Activated naive CD8-positive, alpha-beta T cell (primary cell): ENCODE measurements around the gene ARHGEF10L.

ENCODE experiments used
- H3K27ac Mint-ChIP-seq: one replicate; pipeline ENCODE4 v1.8.0; 2021; ENCODE audit warnings: mixed read lengths
- H3K27me3 Mint-ChIP-seq: one replicate; pipeline ENCODE4 v1.8.0; 2021; ENCODE audit warnings: mixed read lengths
- H3K36me3 Mint-ChIP-seq: one replicate; pipeline ENCODE4 v1.8.0; 2021; ENCODE audit warnings: mixed read lengths
- H3K4me1 Mint-ChIP-seq: one replicate; pipeline ENCODE4 v1.8.0; 2021; ENCODE audit warnings: low read depth, mixed read lengths
- H3K4me3 Mint-ChIP-seq: one replicate; pipeline ENCODE4 v1.8.0; 2021; ENCODE audit warnings: mild to moderate bottlenecking, mixed read lengths
- H3K9me3 Mint-ChIP-seq: one replicate; pipeline ENCODE4 v1.8.0; 2021; ENCODE audit warnings: low read depth, mixed read lengths

ARHGEF10L gene

GRCh38 chr1:17535300-17535936, 4.1 kb upstream of the ARHGEF10L start:
- H3K4me3 Mint-ChIP-seq = no peak overlapping the region
- H3K4me1 Mint-ChIP-seq = peaks cover 6% of the 10 kb centered on the region
- H3K9me3 Mint-ChIP-seq = no peaks in the 10 kb centered on the region
- H3K27me3 Mint-ChIP-seq = peaks cover 13% of the 10 kb centered on the region
- no peaks in the 10 kb centered on the region for H3K36me3 Mint-ChIP-seq
- H3K27ac Mint-ChIP-seq = no peak overlapping the region

GRCh38 chr1:17538010-17538409, 1.5 kb upstream of the ARHGEF10L start:
- no peak overlapping the region for H3K4me3 Mint-ChIP-seq
- H3K36me3 Mint-ChIP-seq = no peaks in the 10 kb centered on the region
- no peak overlapping the region for H3K27ac Mint-ChIP-seq
- H3K9me3 Mint-ChIP-seq = no peaks in the 10 kb centered on the region
- H3K27me3 Mint-ChIP-seq = peaks cover 19% of the 10 kb centered on the region
- H3K4me1 Mint-ChIP-seq = peaks cover 10% of the 10 kb centered on the region

GRCh38 chr1:17538428-17539117, 925 bp upstream of the ARHGEF10L start:
- H3K36me3 Mint-ChIP-seq = no peaks in the 10 kb centered on the region
- peaks cover 19% of the 10 kb centered on the region for H3K27me3 Mint-ChIP-seq
- H3K27ac Mint-ChIP-seq = no peak overlapping the region
- H3K4me3 Mint-ChIP-seq = peak overlapping the region; percentile 72
- peaks cover 10% of the 10 kb centered on the region for H3K4me1 Mint-ChIP-seq
- no peaks in the 10 kb centered on the region for H3K9me3 Mint-ChIP-seq

- H3K27ac Mint-ChIP-seq = no peak overlapping the region
- H3K4me3 Mint-ChIP-seq = peak overlapping the region; percentile 72
- no peaks in the 10 kb centered on the region for H3K9me3 Mint-ChIP-seq
- peaks cover 10% of the 10 kb centered on the region for H3K4me1 Mint-ChIP-seq
- H3K27me3 Mint-ChIP-seq = peaks cover 19% of the 10 kb centered on the region
- no peaks in the 10 kb centered on the region for H3K36me3 Mint-ChIP-seq
These were observed 401 bp upstream of the ARHGEF10L start for GRCh38 chr1:17539118-17539476.

GRCh38 chr1:17540255-17541001, 930 bp downstream of the ARHGEF10L start:
- no peaks in the 10 kb centered on the region for H3K9me3 Mint-ChIP-seq
- H3K36me3 Mint-ChIP-seq = no peaks in the 10 kb centered on the region
- H3K27ac Mint-ChIP-seq = no peak overlapping the region
- H3K4me3 Mint-ChIP-seq = peak overlapping the region; percentile 60
- peaks cover 10% of the 10 kb centered on the region for H3K4me1 Mint-ChIP-seq
- H3K27me3 Mint-ChIP-seq = peaks cover 25% of the 10 kb centered on the region

- no peak overlapping the region for H3K27ac Mint-ChIP-seq
- no peaks in the 10 kb centered on the region for H3K9me3 Mint-ChIP-seq
- peaks cover 10% of the 10 kb centered on the region for H3K4me1 Mint-ChIP-seq
- peaks cover 23% of the 10 kb centered on the region for H3K27me3 Mint-ChIP-seq
- H3K36me3 Mint-ChIP-seq = no peaks in the 10 kb centered on the region
- H3K4me3 Mint-ChIP-seq = no peak overlapping the region
These were observed 3.1 kb downstream of the ARHGEF10L start for GRCh38 chr1:17542645-17543044.

- H3K9me3 Mint-ChIP-seq = no peaks in the 10 kb centered on the region
- peaks cover 6% of the 10 kb centered on the region for H3K4me1 Mint-ChIP-seq
- no peak overlapping the region for H3K27ac Mint-ChIP-seq
- H3K4me3 Mint-ChIP-seq = no peak overlapping the region
- H3K27me3 Mint-ChIP-seq = peaks cover 13% of the 10 kb centered on the region
- H3K36me3 Mint-ChIP-seq = no peaks in the 10 kb centered on the region
These were observed 5.4 kb downstream of the ARHGEF10L start for GRCh38 chr1:17544776-17545350.

- Mint-ChIP-seq H3K27ac (no peak overlapping the region), H3K9me3 (no peaks in the 10 kb centered on the region), H3K4me3 (no peak overlapping the region), H3K36me3 (no peaks in the 10 kb centered on the region), H3K4me1 (peaks cover 4% of the 10 kb centered on the region), H3K27me3 (peaks cover 13% of the 10 kb centered on the region)
These were observed 5.9 kb downstream of the ARHGEF10L start for GRCh38 chr1:17545356-17545755.

- no peak overlapping the region for H3K4me3 Mint-ChIP-seq
- H3K27me3 Mint-ChIP-seq = peaks cover 9% of the 10 kb centered on the region
- H3K36me3 Mint-ChIP-seq = no peaks in the 10 kb centered on the region
- H3K4me1 Mint-ChIP-seq = no peaks in the 10 kb centered on the region
- no peaks in the 10 kb centered on the region for H3K9me3 Mint-ChIP-seq
- no peak overlapping the region for H3K27ac Mint-ChIP-seq
These were observed 7.6 kb downstream of the ARHGEF10L start for GRCh38 chr1:17546946-17547670.

- no peak overlapping the region for H3K27ac Mint-ChIP-seq
- H3K4me3 Mint-ChIP-seq = no peak overlapping the region
- no peaks in the 10 kb centered on the region for H3K36me3 Mint-ChIP-seq
- H3K4me1 Mint-ChIP-seq = no peaks in the 10 kb centered on the region
- H3K27me3 Mint-ChIP-seq = peaks cover 8% of the 10 kb centered on the region
- H3K9me3 Mint-ChIP-seq = no peaks in the 10 kb centered on the region
These were observed 9.9 kb downstream of the ARHGEF10L start for GRCh38 chr1:17549384-17549783.

GRCh38 chr1:17550729-17551584, 11.5 kb downstream of the ARHGEF10L start:
- H3K27me3 Mint-ChIP-seq = no peaks in the 10 kb centered on the region
- H3K4me3 Mint-ChIP-seq = no peak overlapping the region
- H3K4me1 Mint-ChIP-seq = no peaks in the 10 kb centered on the region
- no peaks in the 10 kb centered on the region for H3K9me3 Mint-ChIP-seq
- no peak overlapping the region for H3K27ac Mint-ChIP-seq
- no peaks in the 10 kb centered on the region for H3K36me3 Mint-ChIP-seq

- Mint-ChIP-seq H3K4me3 (no peak overlapping the region), H3K4me1 (no peaks in the 10 kb centered on the region), H3K36me3 (no peaks in the 10 kb centered on the region), H3K9me3 (no peaks in the 10 kb centered on the region), H3K27me3 (no peaks in the 10 kb centered on the region), H3K27ac (no peak overlapping the region)
These were observed 12.3 kb downstream of the ARHGEF10L start for GRCh38 chr1:17551755-17552234.

- Mint-ChIP-seq H3K27me3 (no peaks in the 10 kb centered on the region), H3K36me3 (no peaks in the 10 kb centered on the region), H3K9me3 (no peaks in the 10 kb centered on the region), H3K27ac (no peak overlapping the region), H3K4me3 (no peak overlapping the region), H3K4me1 (no peaks in the 10 kb centered on the region)
These were observed 14.6 kb downstream of the ARHGEF10L start for GRCh38 chr1:17553975-17554700.
